GM21390 (cell line): ENCODE measurements around the gene PACC1.
A peak's percentile ranks its signal among the peaks of the same experiment; 100 is the strongest.
"Not testable (repeated sequence)": the region's sequence is repeated elsewhere in the genome, so short reads cannot be mapped to it uniquely, and the experiment has no call there.

Source experiments
- ATAC-seq: cut with Tn5 transposase; IDR thresholded peaks from one replicate; pipeline ENCODE4 v1.9.1; 2021; ENCODE audit not compliant: unreplicated experiment

PACC1 gene

DNA sequence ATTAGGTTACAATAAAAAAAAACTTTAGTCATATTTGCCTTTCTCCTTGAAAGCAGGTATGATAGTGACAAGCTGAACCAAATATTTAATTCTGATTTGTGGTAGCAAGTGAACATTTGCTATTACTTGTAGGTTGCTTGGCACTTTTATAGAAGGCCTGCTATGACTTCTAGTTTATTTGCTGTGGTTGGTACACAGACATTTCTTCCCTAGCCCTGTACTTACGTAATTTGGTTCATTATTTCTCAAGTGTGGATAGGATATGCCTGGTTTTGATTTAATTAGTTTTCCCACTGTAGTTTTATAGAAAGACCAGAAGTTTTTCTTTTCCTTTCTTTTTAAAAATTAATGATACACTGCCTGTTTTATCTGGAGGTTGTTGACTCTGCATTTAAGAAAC lies 73.6 kb downstream of the PACC1 start:
- ATAC-seq: no peak

DNA sequence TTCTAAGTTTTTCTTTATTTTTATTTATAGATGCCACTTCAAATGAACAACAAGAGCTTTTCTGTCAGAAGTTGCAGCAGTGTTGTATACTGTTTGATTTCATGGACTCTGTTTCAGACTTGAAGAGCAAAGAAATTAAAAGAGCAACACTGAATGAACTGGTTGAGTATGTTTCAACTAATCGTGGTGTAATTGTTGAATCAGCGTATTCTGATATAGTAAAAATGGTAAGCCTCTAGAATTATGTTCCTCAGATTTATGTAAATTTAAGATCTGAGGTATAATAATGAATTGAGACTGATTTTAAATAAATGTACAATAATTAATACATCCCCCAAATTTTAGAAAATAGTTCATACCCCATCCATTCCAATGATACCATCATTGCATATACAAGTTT lies 85.6 kb downstream of the PACC1 start:
- no peak for ATAC-seq

DNA sequence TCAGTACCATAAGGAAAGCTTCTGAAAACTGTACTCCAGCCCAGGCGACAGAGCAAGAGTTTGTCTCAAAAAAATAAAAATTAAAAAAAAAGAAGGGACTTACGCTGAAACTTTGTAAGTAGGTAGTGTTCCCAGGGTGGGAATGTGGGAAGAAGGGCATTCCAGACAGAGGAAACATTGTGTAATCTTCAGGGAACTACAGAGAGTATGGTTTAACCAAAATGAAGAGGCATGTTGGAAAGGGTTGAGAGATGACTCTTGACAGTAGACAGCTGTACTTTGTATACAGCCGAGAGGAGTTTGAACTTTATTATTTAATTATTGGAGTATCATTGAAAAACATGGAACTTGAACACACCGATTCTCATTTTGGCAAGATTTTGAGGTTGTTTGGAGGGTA lies 86.4 kb downstream of the PACC1 start:
- no peak for ATAC-seq

DNA sequence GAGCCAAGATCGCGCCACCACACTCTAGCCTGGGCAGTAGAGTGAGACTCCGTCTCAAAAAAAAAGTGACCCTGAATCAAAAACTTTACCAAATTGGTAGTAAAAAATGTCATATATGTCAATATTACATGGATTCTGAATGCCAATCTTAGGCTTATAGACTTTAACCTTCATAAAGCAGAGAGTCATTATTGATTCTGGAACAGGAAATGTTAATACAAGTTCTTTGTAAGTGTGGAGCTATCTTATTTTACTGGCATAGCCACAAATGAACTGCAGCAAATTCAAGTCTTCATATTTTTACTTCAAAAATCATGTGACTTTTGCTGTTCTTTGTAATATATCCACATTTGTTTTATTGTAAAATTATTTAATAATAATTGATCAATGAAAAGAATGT lies 88.1 kb downstream of the PACC1 start:
- no peak for ATAC-seq

DNA sequence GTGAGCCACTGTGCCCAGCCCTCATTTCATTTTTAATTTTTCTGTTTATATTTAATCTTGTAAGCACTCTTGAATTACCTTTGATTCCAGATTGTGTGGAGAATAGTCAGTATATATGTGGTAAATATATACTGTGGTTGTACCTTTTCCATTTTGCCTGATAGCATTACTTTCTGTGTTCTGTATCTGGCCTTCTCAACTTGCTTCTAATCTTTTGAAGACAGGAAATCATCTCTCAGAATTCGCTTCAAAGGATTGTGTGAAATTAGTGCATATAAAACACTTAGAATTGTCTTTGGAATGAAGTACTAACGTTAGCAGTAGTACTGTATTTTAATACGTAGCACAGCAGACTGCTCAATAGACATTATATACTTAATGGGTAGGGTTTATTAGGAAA lies 91.6 kb downstream of the PACC1 start:
- no peak for ATAC-seq

DNA sequence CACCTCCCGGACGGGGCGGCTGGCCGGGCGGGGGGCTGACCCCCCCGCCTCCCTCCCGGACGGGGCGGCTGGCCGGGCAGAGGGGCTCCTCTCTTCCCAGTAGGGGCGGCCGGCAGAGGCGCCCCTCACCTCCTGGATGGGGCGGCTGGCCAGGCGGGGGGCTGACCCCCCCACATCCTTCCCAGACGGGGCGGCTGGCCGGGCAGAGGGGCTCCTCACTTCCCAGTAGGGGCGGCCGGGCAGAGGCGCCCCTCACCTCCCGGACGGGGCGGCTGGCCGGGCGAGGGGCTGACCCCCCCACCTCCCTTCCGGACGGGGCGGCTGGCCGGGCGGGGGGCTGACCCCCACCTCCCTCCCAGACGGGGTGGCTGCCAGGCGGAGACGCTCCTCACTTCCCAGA lies 93.7 kb downstream of the PACC1 start:
- ATAC-seq: not testable (repeated sequence)

DNA sequence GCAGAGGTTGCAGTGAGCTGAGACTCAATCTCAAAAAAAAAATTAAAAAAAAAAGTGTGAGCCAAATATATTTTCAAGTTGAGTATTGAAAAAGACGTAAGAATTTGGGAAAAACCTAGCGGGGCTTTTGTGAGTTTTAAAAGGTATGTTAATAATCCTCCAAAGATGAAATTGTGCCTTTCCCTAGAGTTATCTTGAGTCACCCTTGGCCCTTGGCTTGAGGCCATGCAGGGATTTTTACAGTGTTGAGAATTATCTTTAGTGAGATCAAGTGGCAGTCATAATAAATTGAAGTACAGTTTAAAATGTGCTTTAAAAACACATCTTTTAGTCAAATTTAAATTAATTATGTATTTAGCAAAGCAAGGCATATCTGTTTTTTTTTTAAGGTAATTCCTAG lies 96.8 kb downstream of the PACC1 start:
- no peak for ATAC-seq

DNA sequence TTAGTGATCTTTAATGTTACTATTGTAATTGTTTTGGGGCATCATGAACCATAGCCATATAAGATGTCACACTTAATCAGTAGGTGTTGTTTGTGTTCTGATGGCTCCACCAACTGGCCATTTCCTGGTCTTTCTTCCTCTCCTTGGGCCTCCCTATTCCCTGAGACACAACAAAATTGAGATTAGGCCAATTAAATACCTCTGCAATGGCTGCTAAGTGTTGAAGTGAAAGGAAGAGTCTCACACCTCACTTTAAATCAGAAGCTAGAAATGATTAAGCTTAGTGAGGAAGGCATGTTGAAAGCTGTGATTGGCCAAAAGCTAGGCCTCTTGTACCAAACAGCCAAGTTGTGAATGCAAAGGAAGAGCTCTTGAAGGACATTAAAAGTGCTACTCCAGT lies 98.8 kb downstream of the PACC1 start:
- ATAC-seq: peak; percentile 45

DNA sequence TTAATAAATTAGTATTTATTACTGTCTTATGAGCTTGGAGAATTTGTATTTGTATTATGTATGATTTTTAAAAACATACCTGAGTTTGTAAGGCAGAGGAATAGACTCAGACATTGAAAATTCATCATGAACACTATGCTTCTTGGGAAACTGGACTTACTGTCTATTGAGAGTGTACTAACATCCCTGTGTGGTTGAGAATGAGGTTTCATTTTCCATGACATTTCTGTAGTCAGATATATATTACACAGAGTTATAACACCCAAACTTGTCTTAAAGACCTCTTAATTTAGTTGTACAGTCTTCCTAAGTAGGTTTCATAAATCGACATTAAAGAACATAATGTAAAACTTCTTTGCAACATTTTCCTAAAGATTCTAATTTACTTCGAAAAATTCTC lies 99.5 kb downstream of the PACC1 start:
- no peak for ATAC-seq
